ELR (cell line): ENCODE results near the gene CARNS1.

Experiments used
- DNase-seq: peaks from one replicate; pipeline ENCODE4 v3.0.0-alpha.2; 2015; ENCODE audit warnings: low read depth

The CARNS1 gene

DNA sequence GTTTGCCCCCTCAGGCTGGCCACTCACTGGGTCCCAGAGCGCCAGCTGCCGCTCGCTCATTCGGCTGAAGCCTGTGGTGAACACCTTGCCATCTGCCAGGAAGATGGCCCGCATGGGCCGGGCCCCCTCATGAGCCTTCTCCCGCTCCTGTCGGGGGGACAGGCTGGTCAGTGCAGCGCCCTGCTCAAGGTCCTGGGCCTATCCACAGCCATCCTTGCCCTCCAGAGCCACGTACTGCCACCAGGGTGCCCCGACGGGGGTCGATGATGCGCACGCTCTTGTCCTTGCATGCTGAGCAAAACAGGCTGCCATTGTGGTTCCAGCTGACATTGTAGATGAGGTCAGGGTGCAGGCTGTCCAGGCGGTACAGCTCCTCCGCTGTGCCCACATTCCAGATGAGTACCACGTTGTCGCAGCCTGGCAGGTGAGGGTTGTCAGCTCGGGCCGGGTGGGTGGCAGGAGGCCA, 25.7 kb downstream of the CARNS1 start:
- no peak for DNase-seq

DNA sequence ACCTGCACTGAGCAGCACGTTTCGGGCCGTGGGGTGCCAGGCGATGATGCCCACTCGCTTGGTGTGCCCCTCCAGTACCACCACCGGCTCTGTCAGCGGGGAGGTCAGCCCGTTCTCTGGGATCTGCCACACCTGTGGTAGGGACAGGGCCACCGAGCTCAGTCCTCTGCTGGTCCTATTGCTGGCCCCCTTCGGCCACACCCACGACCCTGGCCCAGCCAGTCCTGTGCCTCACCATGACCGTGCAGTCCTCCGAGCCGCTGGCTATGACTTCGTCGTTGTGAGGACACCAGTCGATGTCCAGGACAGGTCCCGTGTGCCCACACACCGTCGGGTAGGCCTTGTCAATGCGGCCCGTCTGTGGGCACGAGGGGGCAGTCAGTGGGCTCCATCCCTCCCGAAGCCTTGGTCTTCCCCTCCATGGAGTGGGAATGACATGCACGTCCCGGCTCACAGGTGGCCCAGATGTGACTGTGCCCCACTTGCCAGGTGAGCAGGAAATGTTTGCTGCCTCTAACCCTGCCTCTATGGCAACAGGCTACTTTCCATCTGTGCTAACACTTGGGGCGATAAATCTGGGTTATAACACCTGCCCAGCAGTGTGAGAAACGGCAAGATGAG, 26.4 kb downstream of the CARNS1 start:
- DNase-seq = no peak

DNA sequence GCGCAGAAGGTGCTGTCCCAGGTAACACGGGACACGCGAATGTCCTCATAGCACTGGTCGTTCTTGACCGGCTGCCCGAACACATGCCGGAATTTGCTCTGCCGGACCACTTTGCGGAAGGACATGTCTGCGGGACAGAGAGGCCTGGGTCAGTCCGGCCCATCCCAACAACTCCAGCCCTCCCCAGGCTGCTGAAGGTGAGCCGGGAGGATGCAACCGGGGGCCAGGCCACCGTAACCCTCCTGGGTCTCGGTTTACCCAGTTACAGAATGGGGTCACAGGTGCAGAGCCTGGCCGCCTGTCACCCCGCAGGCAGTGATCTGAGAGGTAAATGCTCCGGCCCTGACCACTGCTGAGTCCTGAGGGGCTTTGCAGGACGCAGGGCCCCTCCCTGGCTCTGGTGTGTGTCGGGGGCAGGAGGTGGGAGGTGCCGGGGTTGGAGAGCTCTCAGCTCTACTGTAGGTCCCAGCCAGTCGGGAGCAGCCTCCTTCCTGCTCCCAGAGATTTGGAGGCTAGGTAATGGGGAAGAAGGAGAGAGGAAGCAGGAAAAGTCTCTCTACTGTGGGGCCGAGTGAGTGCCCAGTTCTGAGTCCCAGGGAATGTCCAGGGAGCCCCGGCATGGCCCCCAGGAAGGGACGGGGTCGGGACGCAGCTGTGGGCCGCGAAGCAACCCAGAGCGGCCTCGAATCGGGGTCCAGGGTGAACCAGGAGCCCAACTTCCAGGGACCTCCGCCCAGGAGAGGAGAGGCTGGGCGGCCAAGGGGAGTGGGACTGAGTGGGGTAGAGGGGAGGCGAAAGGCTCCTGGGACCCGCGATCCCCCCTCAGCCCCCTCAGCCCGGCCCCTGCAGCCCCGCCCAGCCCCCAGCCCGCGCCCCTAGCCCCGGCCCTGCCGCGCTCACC, 27.3 kb downstream of the CARNS1 start:
- DNase-seq = peak; percentile 31

DNA sequence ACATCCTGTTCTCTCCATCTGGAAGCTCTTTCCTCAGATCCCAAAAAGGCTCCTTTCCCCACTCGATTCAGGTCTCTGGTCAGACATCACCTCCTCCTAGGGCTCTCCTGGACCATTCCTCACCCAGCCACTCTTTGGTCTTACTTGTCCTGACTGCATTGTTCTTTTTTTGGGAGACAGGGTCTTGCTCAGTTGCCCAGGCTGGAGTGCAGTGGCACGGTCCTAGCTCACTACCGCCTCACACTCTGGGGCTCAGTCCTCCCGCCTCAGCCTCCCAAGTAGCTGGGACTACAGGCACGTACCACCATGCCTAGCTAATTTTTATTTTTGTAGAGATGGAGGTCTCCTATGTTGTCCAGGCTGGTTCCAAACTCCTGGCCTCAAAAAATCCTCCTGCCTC, 30.0 kb downstream of the CARNS1 start:
- no peak for DNase-seq

DNA sequence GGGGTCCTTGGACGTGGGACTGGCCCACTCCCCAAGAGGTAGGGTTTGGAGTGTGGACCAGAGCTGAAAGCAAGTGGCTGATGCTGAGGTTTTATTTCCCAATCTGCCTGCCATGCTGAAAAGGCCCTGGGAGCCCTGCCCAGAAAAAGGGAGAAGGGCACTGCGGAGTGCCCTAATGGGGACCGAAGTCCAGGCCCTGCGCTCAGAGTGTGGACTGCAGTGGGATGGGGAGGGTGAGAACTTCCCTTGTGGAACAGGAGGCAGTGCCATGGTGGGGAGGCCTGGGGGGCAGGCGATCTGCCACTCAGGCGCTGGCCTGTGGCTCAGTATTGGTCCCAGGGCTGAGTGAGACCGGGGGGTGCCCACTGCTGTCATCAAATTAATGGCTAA, 32.7 kb downstream of the CARNS1 start:
- DNase-seq = no peak

DNA sequence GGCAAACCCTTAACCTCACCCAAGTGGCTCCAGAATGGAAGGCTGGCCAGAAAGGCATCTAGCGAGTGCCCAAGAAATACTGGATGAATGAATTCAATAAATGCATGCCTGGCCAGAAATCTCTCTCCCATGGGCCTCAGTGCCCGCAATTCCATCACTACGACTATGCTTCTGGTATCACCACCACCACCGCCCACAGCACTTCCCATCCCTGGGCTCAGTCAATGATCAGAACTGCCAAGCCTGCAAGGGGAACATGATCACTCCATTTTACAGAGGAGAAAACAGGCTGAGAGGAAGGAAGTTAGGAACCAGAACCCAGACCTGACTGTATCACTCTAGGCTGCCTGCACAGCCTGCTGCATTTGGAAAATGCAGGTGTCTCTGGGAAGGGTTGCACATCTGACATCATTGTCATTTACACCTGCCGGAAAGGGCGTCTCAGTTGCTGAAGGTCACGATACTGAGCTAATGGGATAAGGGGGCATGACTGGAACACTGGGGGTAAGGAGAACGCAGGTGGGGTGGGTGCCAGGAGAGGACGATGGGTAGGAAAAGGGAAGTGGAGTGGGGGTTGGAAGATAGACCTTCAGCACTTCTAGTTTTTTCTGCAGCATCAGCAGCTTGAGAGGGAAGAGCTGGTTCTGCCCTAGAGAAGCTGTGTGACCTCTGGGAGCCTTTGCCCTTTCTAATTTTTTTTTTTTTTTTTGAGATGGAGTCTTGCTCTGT, 33.8 kb downstream of the CARNS1 start:
- DNase-seq = no peak

DNA sequence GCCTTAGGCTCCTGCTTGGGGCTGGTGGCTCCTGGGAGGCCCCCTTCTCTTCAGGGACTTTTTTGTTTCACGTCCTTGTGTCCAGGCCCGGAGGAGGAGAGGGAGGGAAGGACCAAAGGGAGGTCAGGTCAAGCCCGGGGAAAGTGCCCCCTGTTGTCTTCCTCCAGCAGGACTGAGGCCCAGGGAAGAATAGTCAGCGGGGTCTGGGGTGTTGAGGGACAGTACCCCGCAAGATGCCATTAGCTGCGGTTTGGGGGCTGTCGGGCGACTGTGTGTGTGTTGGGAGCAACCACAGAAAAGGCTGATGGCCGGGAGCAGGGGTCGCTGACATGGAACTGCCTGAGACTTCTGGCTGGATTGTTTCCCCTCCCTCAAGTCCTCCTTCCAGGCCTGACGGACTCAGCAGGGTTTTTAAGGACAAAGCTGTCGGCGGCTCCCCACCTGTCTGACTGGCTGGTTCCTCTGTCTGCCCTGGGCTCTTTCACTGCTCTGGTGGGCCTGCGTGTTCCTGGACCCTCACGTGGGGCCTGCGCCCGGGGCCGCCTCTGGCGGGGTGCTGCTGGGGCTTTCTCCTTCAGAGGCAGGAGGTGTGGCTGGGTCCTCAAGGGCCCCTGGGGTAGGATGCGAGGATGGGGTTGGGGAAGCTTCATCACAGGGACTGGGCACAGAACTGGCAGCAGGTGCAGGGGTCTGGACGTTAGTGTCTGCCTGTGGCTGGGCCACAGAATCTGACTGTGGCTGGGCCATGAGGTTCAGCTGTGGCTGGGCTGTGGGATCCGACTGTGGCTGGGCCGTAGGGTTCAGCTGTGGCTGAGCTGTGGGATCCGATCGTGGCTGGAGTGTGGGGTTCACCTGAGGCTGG, 35.5 kb downstream of the CARNS1 start:
- DNase-seq = no peak

DNA sequence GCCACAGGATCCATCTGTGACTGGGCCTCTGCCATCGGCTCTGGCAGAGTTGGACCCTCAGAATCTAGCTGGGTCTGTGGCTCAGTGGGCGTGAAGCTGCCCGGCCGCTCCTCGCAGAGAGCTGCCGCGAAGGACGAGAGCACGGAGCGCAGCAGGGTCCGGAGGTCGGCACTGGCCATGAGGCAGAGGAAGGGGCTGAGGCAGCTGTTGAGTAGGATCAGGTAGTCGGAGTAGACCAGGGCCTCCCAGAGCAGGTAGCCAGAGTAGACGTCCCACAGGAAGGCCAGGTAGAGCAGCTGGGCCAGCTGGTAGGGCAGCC, 36.1 kb downstream of the CARNS1 start:
- no peak for DNase-seq

DNA sequence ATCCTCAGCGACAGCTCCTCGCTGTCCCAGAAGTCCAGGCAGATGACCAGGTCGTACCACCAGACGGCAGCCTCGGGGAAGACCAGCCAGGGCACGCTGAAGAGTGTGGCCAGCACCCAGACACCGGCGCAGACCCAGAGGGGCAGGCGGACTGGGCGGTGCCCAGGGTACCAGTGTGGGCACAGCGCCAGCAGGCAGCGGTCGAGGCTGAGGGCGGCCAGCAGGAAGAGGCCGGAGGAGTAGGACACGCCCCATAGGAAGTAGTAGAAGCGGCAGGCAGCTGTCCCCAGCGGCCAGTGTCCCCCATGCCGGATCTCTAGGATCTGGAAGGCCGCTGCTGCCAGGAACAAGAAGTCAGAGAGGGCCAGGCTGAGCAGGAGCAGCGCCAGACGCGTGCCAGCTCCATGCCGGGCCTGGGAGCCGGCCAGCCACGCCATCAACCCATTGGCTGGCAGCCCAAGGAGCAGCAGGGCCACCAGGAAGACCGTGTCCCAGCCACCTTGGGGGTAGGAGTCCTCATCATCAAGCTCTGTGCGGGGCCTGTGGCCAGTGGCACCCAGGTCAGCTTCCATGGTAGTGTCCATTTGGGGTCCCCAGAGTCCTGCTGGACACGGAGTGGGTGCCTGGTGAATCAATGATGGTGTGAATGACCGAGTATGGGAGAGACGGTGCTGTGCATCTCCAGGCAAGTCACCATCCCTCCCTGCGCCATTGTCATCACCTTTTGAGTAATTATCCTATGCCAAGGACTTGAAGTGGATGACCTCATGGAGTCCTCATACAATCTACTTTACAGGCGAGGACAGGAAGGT, 36.9 kb downstream of the CARNS1 start, which contains the start of gene GPR152:
Gene GPR152, minus strand, starts transcription at position 589 of the 812 bp plus-strand sequence. Its CDS starts 5 bp downstream, at position 584.
- no peak for DNase-seq

DNA sequence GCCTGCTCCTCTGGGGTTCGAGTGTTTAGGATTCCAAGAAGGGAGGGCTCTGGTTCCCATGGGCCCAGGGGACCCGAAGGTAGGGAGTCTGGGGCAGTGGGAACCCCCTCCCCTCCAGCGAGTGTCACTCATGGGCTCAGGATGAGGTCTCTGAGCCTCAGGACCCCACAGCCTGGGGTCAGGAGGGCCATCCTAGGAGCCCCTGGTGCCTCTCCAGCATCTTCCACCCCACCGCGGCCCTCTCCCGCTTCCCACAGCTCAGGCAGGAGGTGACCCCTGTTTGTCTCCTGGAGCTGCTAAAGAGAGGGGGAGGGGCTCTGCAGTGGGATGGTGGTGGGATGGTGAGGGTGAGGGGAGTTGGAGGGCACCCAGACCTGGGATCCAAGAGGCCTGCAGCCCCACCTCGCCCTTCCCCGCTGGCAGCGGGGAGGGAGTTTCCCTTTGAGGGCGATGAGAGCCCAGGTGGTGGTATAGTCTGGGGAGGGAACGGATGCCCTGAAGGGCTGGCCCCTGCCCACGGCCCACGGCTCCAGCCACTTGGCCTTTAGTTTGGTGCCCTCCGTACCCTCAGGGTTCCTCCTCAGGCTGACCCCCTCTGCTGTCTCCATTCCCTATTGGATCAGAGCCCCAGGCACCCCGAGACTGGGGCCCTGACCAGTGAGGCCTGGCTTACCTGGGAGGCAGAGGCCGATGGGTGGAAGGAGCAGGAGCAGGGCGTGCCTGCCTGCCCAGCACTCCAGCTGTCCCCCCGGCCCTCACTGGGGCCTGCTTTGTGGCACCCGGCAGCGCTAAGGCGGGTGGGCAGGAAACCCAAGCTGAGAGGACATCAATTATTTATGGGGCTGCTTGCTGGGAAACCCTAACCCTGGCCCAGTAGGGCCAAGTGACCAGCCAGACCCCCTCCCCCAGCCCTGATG, 38.6 kb downstream of the CARNS1 start:
- no peak for DNase-seq

DNA sequence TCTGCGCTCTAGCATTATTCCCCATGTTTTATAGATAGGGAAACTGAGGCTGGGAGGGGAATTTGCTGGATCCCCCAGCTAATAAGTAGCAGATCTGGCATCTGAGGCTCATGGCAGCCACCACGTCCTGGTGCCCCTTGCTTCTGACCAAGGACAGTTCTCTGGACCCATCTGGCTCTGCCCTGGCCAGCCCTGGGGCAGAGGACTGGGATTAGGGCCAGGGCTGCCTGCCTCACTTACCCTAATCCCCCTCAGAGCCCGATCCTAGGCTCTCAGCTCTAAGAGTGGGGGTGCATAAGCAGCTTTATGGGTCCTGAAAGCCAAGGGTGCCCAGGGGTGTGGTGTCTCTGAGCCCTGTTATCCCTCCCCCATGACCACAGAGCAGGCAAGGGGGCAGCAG, 39.6 kb downstream of the CARNS1 start, which contains the start of gene CABP4:
Gene CABP4, plus strand, starts transcription at position 301 of the 400 bp plus-strand sequence. Its CDS starts 70 bp downstream, at position 371.
- DNase-seq = no peak

DNA sequence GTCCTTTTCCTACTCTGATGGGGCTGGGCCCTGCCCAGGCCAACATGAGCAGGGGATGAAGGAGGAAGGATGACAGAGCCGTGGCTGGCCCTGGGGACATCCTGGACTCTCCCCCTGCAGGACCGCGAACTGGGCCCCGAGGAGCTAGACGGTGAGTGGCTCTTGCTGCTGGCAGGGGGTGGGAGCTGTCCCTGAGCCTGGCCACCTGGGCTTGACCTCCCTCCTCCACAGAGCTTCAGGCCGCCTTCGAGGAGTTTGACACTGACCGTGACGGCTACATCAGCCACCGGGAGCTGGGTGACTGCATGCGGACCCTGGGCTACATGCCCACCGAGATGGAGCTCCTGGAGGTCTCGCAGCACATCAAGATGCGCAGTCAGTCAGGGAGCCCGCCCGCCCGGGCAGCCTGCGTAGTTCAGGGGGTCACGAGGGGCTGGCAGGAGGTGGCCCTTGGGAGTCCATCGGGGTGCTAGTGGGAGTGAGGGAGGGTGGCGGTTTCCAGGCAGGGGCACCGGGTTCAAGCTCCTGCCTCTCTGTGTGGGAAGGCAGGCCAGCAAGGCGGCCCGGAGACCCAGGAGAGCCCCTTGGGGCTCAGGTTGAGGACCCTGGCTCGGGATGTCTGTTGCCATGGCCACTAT, 40.7 kb downstream of the CARNS1 start:
- no peak for DNase-seq

DNA sequence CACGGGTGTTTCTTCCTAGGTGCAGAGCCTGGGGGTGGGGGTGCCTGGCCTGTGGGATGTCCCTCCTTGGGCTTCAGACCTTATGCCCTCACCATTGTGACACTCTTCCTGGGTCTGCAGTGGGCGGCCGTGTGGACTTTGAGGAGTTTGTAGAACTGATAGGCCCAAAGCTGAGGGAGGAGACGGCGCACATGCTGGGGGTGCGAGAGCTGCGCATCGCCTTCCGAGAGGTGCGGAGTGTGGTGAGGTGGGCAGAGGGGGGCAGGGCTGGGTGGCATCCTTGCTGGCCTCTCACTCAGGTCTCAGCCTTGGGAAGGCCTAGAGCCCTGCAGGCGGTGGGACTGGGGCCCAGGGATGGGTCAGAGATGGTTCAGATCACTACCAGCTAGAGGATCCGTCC, 42.0 kb downstream of the CARNS1 start:
- DNase-seq = no peak

DNA sequence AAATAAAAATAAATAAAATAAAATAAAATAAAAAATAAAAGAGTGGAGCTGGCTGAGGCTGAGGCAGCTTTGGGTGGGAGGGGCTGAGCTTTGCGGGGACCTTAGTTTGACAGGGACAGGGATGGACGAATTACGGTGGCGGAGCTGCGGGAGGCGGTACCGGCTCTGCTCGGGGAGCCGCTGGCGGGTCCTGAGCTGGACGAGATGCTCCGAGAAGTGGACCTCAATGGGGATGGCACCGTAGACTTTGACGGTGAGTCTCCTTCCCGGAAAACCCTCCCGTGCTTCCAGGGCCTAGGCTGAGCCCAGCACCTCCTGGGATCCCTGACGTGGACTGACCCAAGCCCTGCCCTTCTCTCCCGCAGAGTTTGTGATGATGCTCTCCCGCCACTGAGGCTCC, 42.8 kb downstream of the CARNS1 start:
- DNase-seq = no peak

DNA sequence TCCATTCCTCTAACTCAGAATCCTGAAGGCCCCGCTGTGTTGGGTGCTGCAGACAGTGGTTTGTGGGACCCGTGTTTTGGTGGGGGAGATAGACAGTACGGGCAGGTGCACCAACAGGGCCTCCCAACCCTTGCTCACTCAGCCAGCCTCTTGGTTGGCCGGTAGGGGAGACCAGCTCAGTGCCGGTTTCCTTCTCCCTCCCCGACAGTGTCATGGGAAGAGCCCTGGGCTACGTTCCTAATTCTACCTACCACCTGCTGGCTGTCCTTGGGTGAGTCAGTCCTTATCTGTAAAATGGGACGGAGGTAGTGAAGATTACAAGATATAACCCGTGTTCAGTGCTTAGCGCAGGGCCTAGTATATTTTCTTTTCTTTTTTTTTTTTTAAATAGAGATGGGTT, 47.7 kb downstream of the CARNS1 start:
- no peak for DNase-seq

DNA sequence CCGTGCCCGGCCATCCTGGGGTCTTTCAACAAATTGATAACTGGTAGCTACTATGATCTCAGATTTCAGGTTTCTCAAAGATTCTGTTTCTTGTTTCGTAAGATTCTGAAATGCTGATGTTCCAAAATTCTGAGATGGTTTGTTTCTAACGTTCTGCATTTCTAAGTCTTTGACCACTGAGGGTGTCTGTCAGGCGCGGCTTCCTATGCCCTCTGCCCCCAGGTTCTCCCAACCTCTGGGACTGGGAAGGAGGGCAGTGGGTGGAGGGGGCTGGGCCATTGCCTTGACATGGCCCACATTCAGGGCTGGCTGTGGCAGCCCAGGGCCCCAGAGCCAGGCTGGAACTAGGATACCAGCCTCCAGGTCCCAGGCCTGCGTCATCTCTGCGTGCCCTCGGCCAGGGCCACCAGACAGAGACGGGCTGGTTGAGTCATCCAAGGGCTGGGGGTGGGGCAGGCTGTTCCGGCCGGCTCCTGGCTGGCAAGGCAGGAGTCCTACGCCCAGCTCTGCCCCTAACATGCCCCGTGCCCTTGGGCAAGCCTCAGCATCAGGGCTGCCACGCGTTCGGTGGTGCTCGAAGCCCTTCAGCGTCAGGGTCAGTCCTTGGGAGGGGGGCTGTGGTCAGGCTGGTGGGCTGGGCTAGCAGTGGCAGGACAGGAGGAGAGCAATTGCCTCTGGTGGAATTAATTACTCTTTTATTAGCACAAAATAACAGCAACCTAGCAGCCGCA, 48.4 kb downstream of the CARNS1 start:
- peak; percentile 26 for DNase-seq

DNA sequence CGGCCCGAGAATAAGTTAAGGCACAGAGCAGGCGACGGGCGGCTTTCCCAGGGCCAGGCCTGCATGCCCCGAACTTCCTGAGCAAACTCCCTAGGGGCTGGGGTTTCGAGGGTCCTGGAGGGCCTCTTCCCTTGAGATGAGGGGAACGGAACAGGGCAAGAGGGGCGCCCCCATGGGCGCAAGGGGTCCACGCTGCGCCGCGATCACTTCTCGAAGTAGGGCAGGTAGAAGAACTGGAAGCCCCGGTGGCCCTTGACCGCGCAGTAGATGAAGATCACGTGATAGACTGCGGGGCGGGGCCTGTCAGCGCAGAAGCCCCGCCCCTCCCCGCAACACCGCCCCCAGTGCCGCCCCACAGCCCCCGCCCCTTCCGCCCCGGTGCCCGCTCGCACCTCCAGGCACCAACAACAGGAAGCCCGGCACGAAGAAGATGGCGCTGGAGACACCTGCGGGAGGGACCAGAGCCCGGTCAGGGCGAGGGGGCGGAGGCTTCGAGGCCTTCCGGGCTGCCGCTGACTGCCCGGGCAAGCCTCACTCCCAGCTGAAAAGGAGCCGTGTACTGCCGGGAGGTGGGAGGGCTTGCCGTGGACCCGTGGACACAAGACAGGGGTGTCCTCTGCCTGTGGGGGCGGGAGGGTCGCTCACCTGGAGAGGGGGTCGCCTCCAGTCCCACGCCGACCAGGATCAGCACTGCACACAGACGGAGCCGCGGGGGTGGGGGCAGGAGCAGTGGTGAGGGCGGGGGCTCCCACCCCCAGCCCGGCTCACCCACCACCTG, 49.1 kb downstream of the CARNS1 start:
- DNase-seq = peak; percentile 73

DNA sequence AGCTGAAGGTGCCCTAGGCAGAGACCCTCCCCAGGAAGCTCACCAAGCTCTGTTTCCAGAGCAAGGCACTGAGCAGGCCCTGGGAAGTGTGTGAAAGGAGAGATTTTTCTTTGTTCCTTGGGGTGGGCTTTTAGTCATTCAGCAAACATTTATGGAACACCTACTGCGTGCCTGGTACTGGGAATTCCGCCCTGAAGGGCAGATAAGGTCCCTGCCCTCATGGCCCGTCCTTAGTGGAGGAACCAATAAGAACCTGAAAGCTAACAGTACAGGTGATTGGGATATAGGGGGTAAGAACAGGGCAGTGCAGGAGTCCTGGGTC, 49.7 kb downstream of the CARNS1 start:
- no peak for DNase-seq
